ENCODE measurements around the gene MLKL.

Gene MLKL

GRCh38 chr16:74700438-74701225, at the start of gene MLKL:
Gene MLKL, minus strand, starts transcription at chr16:74700862. Its CDS starts 5,105 bp downstream, at chr16:74695757.
- H3K27ac ChIP-seq (ENCODE audit: low read length) = peak within 1 kb of the TSS; percentile 74
- H3K9me3 ChIP-seq (ENCODE audit: control insufficient read depth in 2 of 2, low read length in 2 of 2) = no peaks in the 10 kb centered on the region
- H3K4me1 ChIP-seq (ENCODE audit: control insufficient read depth, insufficient read depth, low read length) = peaks cover 16% of the 10 kb centered on the region
- peak within 1 kb of the TSS; percentile 71 to 73 for H3K9ac ChIP-seq (ENCODE audit: low read length in 2 of 2)
- H3K27me3 ChIP-seq (ENCODE audit: control insufficient read depth in 1 of 2, insufficient read depth in 2 of 2, low read length in 2 of 2) = no peaks in the 10 kb centered on the region
- no peaks in the 10 kb centered on the region for H3K36me3 ChIP-seq (ENCODE audit: control insufficient read depth in 2 of 2, insufficient read depth in 2 of 2, low read length in 2 of 2)
- H3K4me3 ChIP-seq (ENCODE audit: low read length in 2 of 2) = peak within 1 kb of the TSS; percentile 76 to 89

GRCh38 chr16:74749291-74750055, 48.8 kb upstream of the MLKL start:
- H3K36me3 ChIP-seq (ENCODE audit: control insufficient read depth in 2 of 2, insufficient read depth in 2 of 2, low read length in 2 of 2) = no peaks in the 10 kb centered on the region
- no peak overlapping the region for H3K9ac ChIP-seq (ENCODE audit: low read length in 2 of 2)
- H3K27me3 ChIP-seq (ENCODE audit: control insufficient read depth in 1 of 2, insufficient read depth in 2 of 2, low read length in 2 of 2) = peaks cover 2 to 8% of the 10 kb centered on the region in 2 donors
- no peak overlapping the region for H3K4me3 ChIP-seq (ENCODE audit: low read length in 2 of 2)
- peaks cover 2% of the 10 kb centered on the region for H3K4me1 ChIP-seq (ENCODE audit: control insufficient read depth, insufficient read depth, low read length)
- H3K9me3 ChIP-seq (ENCODE audit: control insufficient read depth in 2 of 2, low read length in 2 of 2) = no peaks in the 10 kb centered on the region
- no peak overlapping the region for H3K27ac ChIP-seq (ENCODE audit: low read length)

- peaks cover 9% of the 10 kb centered on the region for H3K4me1 ChIP-seq (ENCODE audit: control insufficient read depth, insufficient read depth, low read length)
- H3K9ac ChIP-seq (ENCODE audit: low read length in 2 of 2) = no peak overlapping the region
- H3K36me3 ChIP-seq (ENCODE audit: control insufficient read depth in 2 of 2, insufficient read depth in 2 of 2, low read length in 2 of 2) = no peaks in the 10 kb centered on the region
- no peaks in the 10 kb centered on the region for H3K9me3 ChIP-seq (ENCODE audit: control insufficient read depth in 2 of 2, low read length in 2 of 2)
- no peak overlapping the region for H3K4me3 ChIP-seq (ENCODE audit: low read length in 2 of 2)
- H3K27me3 ChIP-seq (ENCODE audit: control insufficient read depth in 1 of 2, insufficient read depth in 2 of 2, low read length in 2 of 2) = peaks cover 2 to 8% of the 10 kb centered on the region in 2 donors
- H3K27ac ChIP-seq (ENCODE audit: low read length) = no peak overlapping the region
These were observed 48.0 kb upstream of the MLKL start for GRCh38 chr16:74748616-74749026.

GRCh38 chr16:74747716-74748615, 47.3 kb upstream of the MLKL start:
- H3K36me3 ChIP-seq (ENCODE audit: control insufficient read depth in 2 of 2, insufficient read depth in 2 of 2, low read length in 2 of 2) = no peaks in the 10 kb centered on the region
- peaks cover 13% of the 10 kb centered on the region for H3K4me1 ChIP-seq (ENCODE audit: control insufficient read depth, insufficient read depth, low read length)
- peaks cover 2 to 9% of the 10 kb centered on the region in 2 donors for H3K27me3 ChIP-seq (ENCODE audit: control insufficient read depth in 1 of 2, insufficient read depth in 2 of 2, low read length in 2 of 2)
- H3K9ac ChIP-seq (ENCODE audit: low read length in 2 of 2) = no peak overlapping the region
- no peak overlapping the region for H3K4me3 ChIP-seq (ENCODE audit: low read length in 2 of 2)
- no peaks in the 10 kb centered on the region for H3K9me3 ChIP-seq (ENCODE audit: control insufficient read depth in 2 of 2, low read length in 2 of 2)
- no peak overlapping the region for H3K27ac ChIP-seq (ENCODE audit: low read length)

- H3K9me3 ChIP-seq (ENCODE audit: control insufficient read depth in 2 of 2, low read length in 2 of 2) = no peaks in the 10 kb centered on the region
- no peak overlapping the region for H3K27ac ChIP-seq (ENCODE audit: low read length)
- no peak overlapping the region for H3K4me3 ChIP-seq (ENCODE audit: low read length in 2 of 2)
- H3K27me3 ChIP-seq (ENCODE audit: control insufficient read depth in 1 of 2, insufficient read depth in 2 of 2, low read length in 2 of 2) = peaks cover 0 to 2% of the 10 kb centered on the region in 2 donors
- H3K36me3 ChIP-seq (ENCODE audit: control insufficient read depth in 2 of 2, insufficient read depth in 2 of 2, low read length in 2 of 2) = no peaks in the 10 kb centered on the region
- H3K4me1 ChIP-seq (ENCODE audit: control insufficient read depth, insufficient read depth, low read length) = peaks cover 15% of the 10 kb centered on the region
- H3K9ac ChIP-seq (ENCODE audit: low read length in 2 of 2) = no peak overlapping the region
These were observed 45.3 kb upstream of the MLKL start for GRCh38 chr16:74745926-74746325.

- H3K9ac ChIP-seq (ENCODE audit: low read length in 2 of 2) = no peak overlapping the region
- H3K27ac ChIP-seq (ENCODE audit: low read length) = no peak overlapping the region
- peaks cover 0 to 2% of the 10 kb centered on the region in 2 donors for H3K27me3 ChIP-seq (ENCODE audit: control insufficient read depth in 1 of 2, insufficient read depth in 2 of 2, low read length in 2 of 2)
- no peaks in the 10 kb centered on the region for H3K36me3 ChIP-seq (ENCODE audit: control insufficient read depth in 2 of 2, insufficient read depth in 2 of 2, low read length in 2 of 2)
- H3K4me1 ChIP-seq (ENCODE audit: control insufficient read depth, insufficient read depth, low read length) = peaks cover 18% of the 10 kb centered on the region
- H3K9me3 ChIP-seq (ENCODE audit: control insufficient read depth in 2 of 2, low read length in 2 of 2) = no peaks in the 10 kb centered on the region
- no peak overlapping the region for H3K4me3 ChIP-seq (ENCODE audit: low read length in 2 of 2)
These were observed 44.5 kb upstream of the MLKL start for GRCh38 chr16:74745109-74745615.

GRCh38 chr16:74744566-74744965, 43.9 kb upstream of the MLKL start:
- peaks cover 0 to 2% of the 10 kb centered on the region in 2 donors for H3K27me3 ChIP-seq (ENCODE audit: control insufficient read depth in 1 of 2, insufficient read depth in 2 of 2, low read length in 2 of 2)
- H3K9me3 ChIP-seq (ENCODE audit: control insufficient read depth in 2 of 2, low read length in 2 of 2) = no peaks in the 10 kb centered on the region
- no peak overlapping the region for H3K9ac ChIP-seq (ENCODE audit: low read length in 2 of 2)
- no peaks in the 10 kb centered on the region for H3K36me3 ChIP-seq (ENCODE audit: control insufficient read depth in 2 of 2, insufficient read depth in 2 of 2, low read length in 2 of 2)
- H3K4me3 ChIP-seq (ENCODE audit: low read length in 2 of 2) = no peak overlapping the region
- peaks cover 18% of the 10 kb centered on the region for H3K4me1 ChIP-seq (ENCODE audit: control insufficient read depth, insufficient read depth, low read length)
- H3K27ac ChIP-seq (ENCODE audit: low read length) = no peak overlapping the region

- H3K9ac ChIP-seq (ENCODE audit: low read length in 2 of 2) = no peak overlapping the region
- H3K27me3 ChIP-seq (ENCODE audit: control insufficient read depth in 1 of 2, insufficient read depth in 2 of 2, low read length in 2 of 2) = peaks cover 0 to 2% of the 10 kb centered on the region in 2 donors
- H3K4me1 ChIP-seq (ENCODE audit: control insufficient read depth, insufficient read depth, low read length) = peaks cover 18% of the 10 kb centered on the region
- H3K4me3 ChIP-seq (ENCODE audit: low read length in 2 of 2) = peak overlapping the region in 1 of 2 donors; percentile 44
- H3K36me3 ChIP-seq (ENCODE audit: control insufficient read depth in 2 of 2, insufficient read depth in 2 of 2, low read length in 2 of 2) = no peaks in the 10 kb centered on the region
- no peak overlapping the region for H3K27ac ChIP-seq (ENCODE audit: low read length)
- H3K9me3 ChIP-seq (ENCODE audit: control insufficient read depth in 2 of 2, low read length in 2 of 2) = no peaks in the 10 kb centered on the region
These were observed 43.1 kb upstream of the MLKL start for GRCh38 chr16:74743668-74744299.

GRCh38 chr16:74743045-74743667, 42.5 kb upstream of the MLKL start:
- Histone ChIP-seq H3K9me3 (ENCODE audit: control insufficient read depth in 2 of 2, low read length in 2 of 2) (no peaks in the 10 kb centered on the region), H3K4me3 (ENCODE audit: low read length in 2 of 2) (peak overlapping the region in 1 of 2 donors; percentile 44), H3K9ac (ENCODE audit: low read length in 2 of 2) (no peak overlapping the region), H3K4me1 (ENCODE audit: control insufficient read depth, insufficient read depth, low read length) (peaks cover 18% of the 10 kb centered on the region), H3K27ac (ENCODE audit: low read length) (no peak overlapping the region), H3K36me3 (ENCODE audit: control insufficient read depth in 2 of 2, insufficient read depth in 2 of 2, low read length in 2 of 2) (no peaks in the 10 kb centered on the region), H3K27me3 (ENCODE audit: control insufficient read depth in 1 of 2, insufficient read depth in 2 of 2, low read length in 2 of 2) (peaks cover under 1 to 2% of the 10 kb centered on the region in 2 donors)

Measured in stomach smooth muscle (tissue), 2 donors.